GM18502 (cell line): ENCODE data around the gene NHERF2.
"Not testable (repeated sequence)": the region's sequence is repeated elsewhere in the genome, so short reads cannot be mapped to it uniquely, and the experiment has no call there.

Source experiments
- ATAC-seq: cut with Tn5 transposase; IDR thresholded peaks from one replicate; pipeline ENCODE4 v1.9.1; 2021; ENCODE audit warnings: mild to moderate bottlenecking; ENCODE audit not compliant: unreplicated experiment, poor library complexity

The NHERF2 gene

GRCh38 chr16:2025251-2025650 lies 1.5 kb upstream of the NHERF2 start:
- ATAC-seq, result no peak

GRCh38 chr16:2025878-2026460 lies 733 bp upstream of the NHERF2 start:
- ATAC-seq, result no peak

- no peak for ATAC-seq
Observed at GRCh38 chr16:2027024-2028010, 615 bp downstream of the NHERF2 start.

- no peak for ATAC-seq
Observed at GRCh38 chr16:2028146-2028545, 1.4 kb downstream of the NHERF2 start.

- ATAC-seq, result no peak
Observed at GRCh38 chr16:2028620-2029220, 2.0 kb downstream of the NHERF2 start.

GRCh38 chr16:2029350-2029749 lies 2.6 kb downstream of the NHERF2 start:
- ATAC-seq, result no peak

- no peak for ATAC-seq
Observed at GRCh38 chr16:2030036-2030435, 3.3 kb downstream of the NHERF2 start.

- no peak for ATAC-seq
Observed at GRCh38 chr16:2031081-2031577, 4.4 kb downstream of the NHERF2 start.

- no peak for ATAC-seq
Observed at GRCh38 chr16:2032285-2033056, 5.8 kb downstream of the NHERF2 start.

GRCh38 chr16:2033057-2033908 lies 6.6 kb downstream of the NHERF2 start:
- ATAC-seq, result no peak

GRCh38 chr16:2033909-2034695 lies 7.4 kb downstream of the NHERF2 start:
- not testable (repeated sequence) for ATAC-seq

GRCh38 chr16:2034696-2035430 lies 8.2 kb downstream of the NHERF2 start:
- ATAC-seq, result no peak

- ATAC-seq, result no peak
Observed at GRCh38 chr16:2035431-2036199, 8.9 kb downstream of the NHERF2 start.

GRCh38 chr16:2036200-2036966 lies 9.7 kb downstream of the NHERF2 start:
- ATAC-seq, result no peak

- ATAC-seq, result no peak
Observed at GRCh38 chr16:2037115-2037514, 10.4 kb downstream of the NHERF2 start.

GRCh38 chr16:2037647-2038381 lies 11.1 kb downstream of the NHERF2 start:
- ATAC-seq, result no peak
